Neural progenitor cell (in vitro differentiated cells): ENCODE results near the gene DGLUCY. TPM values are rescaled to one million over a fixed set of nuclear protein-coding genes. Genes with fewer than 3 reads are reported as not detected.

Source experiments
- DNase-seq: peaks from one replicate; pipeline ENCODE4 v3.0.0-alpha.2; 2016; ENCODE audit warnings: low spot score
- H2AFZ ChIP-seq: fragments of 200-600 bp; sonication (generic); replicated peaks from 2 replicates; pipeline ENCODE4 v1.6.1; 2016; ENCODE audit warnings: antibody characterized with exemption
- H3F3A ChIP-seq: fragments of 200-600 bp; sonication (generic); 2 replicates; pipeline ENCODE4 v1.6.1; 2016; ENCODE audit warnings: antibody characterized with exemption, low read depth
- H3K27ac ChIP-seq: fragments of 200-600 bp; sonication (generic); 2 replicates; pipeline ENCODE4 v1.5.1; 2016; ENCODE audit warnings: mild to moderate bottlenecking
- H3K27me3 ChIP-seq: fragments of 200-600 bp; sonication (generic); 2 replicates; pipeline ENCODE4 v1.6.1; 2016; ENCODE audit warnings: mild to moderate bottlenecking, moderate library complexity
- H3K36me3 ChIP-seq: fragments of 200-600 bp; sonication (generic); 2 replicates; pipeline ENCODE4 v1.5.1; 2016
- H3K4me1 ChIP-seq: fragments of 200-600 bp; sonication (generic); 2 replicates; pipeline ENCODE4 v1.6.1; 2016; ENCODE audit warnings: mixed run types
- H3K4me2 ChIP-seq: fragments of 200-600 bp; sonication (generic); 2 replicates; pipeline ENCODE4 v1.6.1; 2016
- H3K4me3 ChIP-seq: fragments of 200-600 bp; sonication (generic); 2 replicates; pipeline ENCODE4 v1.5.1; 2016
- H3K79me2 ChIP-seq: fragments of 200-600 bp; sonication (generic); 2 replicates; pipeline ENCODE4 v1.6.1; 2016; ENCODE audit warnings: low read depth
- H3K9ac ChIP-seq: fragments of 200-600 bp; sonication (generic); 2 replicates; pipeline ENCODE4 v1.6.1; 2016
- H3K9me3 ChIP-seq: fragments of 200-600 bp; sonication (generic); 2 replicates; pipeline ENCODE4 v1.5.1; 2016; ENCODE audit warnings: low read depth
- H4K20me1 ChIP-seq: fragments of 200-600 bp; sonication (generic); 2 replicates; pipeline ENCODE4 v1.6.1; 2016; ENCODE audit warnings: low read depth
- H3K27ac Mint-ChIP-seq: 3 replicates; pipeline ENCODE4 v1.8.0; 2021; ENCODE audit warnings: mixed read lengths
- H3K27me3 Mint-ChIP-seq: 2 replicates; pipeline ENCODE4 v1.8.0; 2022; ENCODE audit warnings: low read depth, mild to moderate bottlenecking, inconsistent platforms, moderate library complexity, mixed read lengths; ENCODE audit not compliant: insufficient read depth
- H3K36me3 Mint-ChIP-seq: 3 replicates; pipeline ENCODE4 v1.8.0; 2021; ENCODE audit warnings: mixed read lengths
- H3K4me1 Mint-ChIP-seq: 3 replicates; pipeline ENCODE4 v1.8.0; 2021; ENCODE audit warnings: mixed read lengths
- H3K4me3 Mint-ChIP-seq: 3 replicates; pipeline ENCODE4 v1.8.0; 2021; ENCODE audit warnings: mild to moderate bottlenecking, moderate library complexity, mixed read lengths
- H3K9me3 Mint-ChIP-seq: 3 replicates; pipeline ENCODE4 v1.8.0; 2020; ENCODE audit warnings: mixed read lengths
- EZH2 ChIP-seq: fragments of 200-600 bp; sonication (generic); IDR thresholded peaks from 2 replicates; pipeline ENCODE4 v1.6.1; 2017; ENCODE audit warnings: antibody characterized with exemption, mild to moderate bottlenecking, moderate library complexity
- EZH2phosphoT487 ChIP-seq: fragments of 200-600 bp; sonication (generic); IDR thresholded peaks from 2 replicates; pipeline ENCODE4 v1.6.1; 2017; ENCODE audit warnings: antibody characterized with exemption
- total RNA-seq: library from RNA; depleted of rRNA; stranded (reverse); fragments of >200 nt; gene quantifications from 2 replicates; pipeline ENCODE4 v1.2.3, GENCODE V29; 2015; ENCODE audit warnings: low replicate concordance
- TF ChIP-seq, protein P1 (sequence below): fragments of 200-600 bp; sonication (generic); IDR thresholded peaks from 2 replicates; pipeline ENCODE4 v1.5.1; 2017; ENCODE audit warnings: antibody characterized with exemption, mild to moderate bottlenecking

DGLUCY gene
- total RNA-seq, 1 donor from 2014 or later: 17.0 TPM

DNA sequence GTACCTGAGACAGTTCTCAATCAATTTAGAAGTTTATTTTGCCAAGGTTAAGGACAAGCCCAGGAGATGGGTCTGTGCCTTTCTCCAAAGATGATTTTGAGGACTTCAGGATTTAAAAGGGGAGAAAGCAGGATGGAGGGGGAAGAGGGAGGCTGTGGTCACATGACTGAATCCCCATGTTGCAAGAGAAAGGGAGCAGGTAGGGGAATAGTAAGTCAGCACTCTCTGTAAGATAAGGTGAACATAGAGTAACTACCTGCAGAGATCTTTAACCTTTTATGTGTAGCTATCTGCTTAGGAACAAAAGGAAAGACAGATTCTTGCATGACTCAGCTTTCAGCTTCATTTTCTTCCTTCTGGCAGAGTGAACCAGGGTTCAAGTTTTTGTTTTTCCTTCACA is 25.9 kb downstream of the DGLUCY start:
- Histone ChIP-seq H2AFZ (no peak overlapping the region), H3K4me3 (no peak overlapping the region), H3F3A (no peaks in the 10 kb centered on the region), H3K4me1 (peaks cover 5% of the 10 kb centered on the region), H3K4me2 (no peak overlapping the region), H3K9ac (no peak overlapping the region), H3K36me3 (no peaks in the 10 kb centered on the region), H3K9me3 (no peaks in the 10 kb centered on the region), H3K27ac (no peak overlapping the region), H3K27me3 (no peaks in the 10 kb centered on the region), H4K20me1 (no peaks in the 10 kb centered on the region), H3K79me2 (no peaks in the 10 kb centered on the region)
- Mint-ChIP-seq H3K27ac (no peak overlapping the region), H3K27me3 (no peaks in the 10 kb centered on the region), H3K9me3 (no peaks in the 10 kb centered on the region), H3K4me3 (no peak overlapping the region), H3K36me3 (no peaks in the 10 kb centered on the region), H3K4me1 (peaks cover 6% of the 10 kb centered on the region)
- TF ChIP-seq EZH2 (no peak), EZH2phosphoT487 (no peak)
- TF ChIP-seq, protein P1, sequence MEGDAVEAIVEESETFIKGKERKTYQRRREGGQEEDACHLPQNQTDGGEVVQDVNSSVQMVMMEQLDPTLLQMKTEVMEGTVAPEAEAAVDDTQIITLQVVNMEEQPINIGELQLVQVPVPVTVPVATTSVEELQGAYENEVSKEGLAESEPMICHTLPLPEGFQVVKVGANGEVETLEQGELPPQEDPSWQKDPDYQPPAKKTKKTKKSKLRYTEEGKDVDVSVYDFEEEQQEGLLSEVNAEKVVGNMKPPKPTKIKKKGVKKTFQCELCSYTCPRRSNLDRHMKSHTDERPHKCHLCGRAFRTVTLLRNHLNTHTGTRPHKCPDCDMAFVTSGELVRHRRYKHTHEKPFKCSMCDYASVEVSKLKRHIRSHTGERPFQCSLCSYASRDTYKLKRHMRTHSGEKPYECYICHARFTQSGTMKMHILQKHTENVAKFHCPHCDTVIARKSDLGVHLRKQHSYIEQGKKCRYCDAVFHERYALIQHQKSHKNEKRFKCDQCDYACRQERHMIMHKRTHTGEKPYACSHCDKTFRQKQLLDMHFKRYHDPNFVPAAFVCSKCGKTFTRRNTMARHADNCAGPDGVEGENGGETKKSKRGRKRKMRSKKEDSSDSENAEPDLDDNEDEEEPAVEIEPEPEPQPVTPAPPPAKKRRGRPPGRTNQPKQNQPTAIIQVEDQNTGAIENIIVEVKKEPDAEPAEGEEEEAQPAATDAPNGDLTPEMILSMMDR: no peak
- DNase-seq: no peak

DNA sequence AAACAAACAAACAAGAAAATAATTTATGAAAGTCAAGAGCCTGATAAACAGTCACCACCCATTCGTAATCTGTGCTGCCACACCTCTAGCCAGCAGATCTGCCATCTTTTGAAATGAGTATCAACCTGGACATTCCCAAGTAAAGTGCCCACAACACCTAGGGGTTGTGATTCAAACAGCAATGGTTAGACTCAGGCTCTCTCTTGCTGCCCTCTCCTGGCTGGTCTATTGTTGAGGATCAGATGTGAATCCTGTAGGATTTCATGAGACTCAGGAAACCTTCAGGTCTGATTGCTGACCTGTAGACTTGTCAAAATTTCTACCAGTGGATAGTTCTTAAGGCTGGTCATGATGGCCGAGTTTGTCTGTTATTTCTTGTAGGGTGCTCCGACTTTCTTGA is 26.8 kb downstream of the DGLUCY start:
- H3K27ac ChIP-seq: no peak overlapping the region
- no peak overlapping the region for H3K27ac Mint-ChIP-seq
- H3K4me3 ChIP-seq: no peak overlapping the region
- H3F3A ChIP-seq: no peaks in the 10 kb centered on the region
- peaks cover 7% of the 10 kb centered on the region for H3K4me1 Mint-ChIP-seq
- H3K9ac ChIP-seq: no peak overlapping the region
- no peaks in the 10 kb centered on the region for H3K9me3 Mint-ChIP-seq
- H2AFZ ChIP-seq: no peak overlapping the region
- H3K79me2 ChIP-seq: no peaks in the 10 kb centered on the region
- H3K36me3 ChIP-seq: no peaks in the 10 kb centered on the region
- H3K9me3 ChIP-seq: no peaks in the 10 kb centered on the region
- TF ChIP-seq EZH2 (no peak), EZH2phosphoT487 (no peak)
- TF ChIP-seq, protein P1: peak; percentile 69
- no peak overlapping the region for H3K4me3 Mint-ChIP-seq
- DNase-seq: peak; percentile 69
- H3K4me1 ChIP-seq: peaks cover 5% of the 10 kb centered on the region
- no peak overlapping the region for H3K4me2 ChIP-seq
- H3K27me3 ChIP-seq: no peaks in the 10 kb centered on the region
- H3K36me3 Mint-ChIP-seq: no peaks in the 10 kb centered on the region
- no peaks in the 10 kb centered on the region for H3K27me3 Mint-ChIP-seq
- no peaks in the 10 kb centered on the region for H4K20me1 ChIP-seq

DNA sequence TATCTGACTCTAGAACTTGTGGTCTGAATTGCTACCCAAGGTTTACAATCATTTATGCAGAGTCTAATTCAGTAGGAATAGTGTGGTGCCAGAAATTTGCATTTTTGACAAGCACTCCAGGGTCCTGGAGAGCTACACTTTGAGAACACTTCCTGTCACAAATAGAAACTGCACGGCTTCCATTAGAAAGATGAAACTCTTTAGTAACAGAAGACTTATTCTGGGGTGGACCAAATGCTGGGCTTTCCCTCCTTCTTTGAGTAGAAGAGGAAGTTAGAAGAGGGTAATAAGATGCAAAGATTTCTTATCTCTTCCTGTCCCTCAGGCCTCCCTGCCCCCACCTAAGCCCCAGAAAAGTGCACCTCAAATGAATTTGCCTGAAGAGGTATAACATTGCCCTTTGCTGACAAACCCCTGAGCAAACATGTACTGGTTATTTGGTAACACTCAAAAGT is 28.4 kb downstream of the DGLUCY start:
- Histone ChIP-seq H3K27me3 (no peaks in the 10 kb centered on the region), H3K27ac (no peak overlapping the region), H3K4me1 (peaks cover 5% of the 10 kb centered on the region), H3K36me3 (no peaks in the 10 kb centered on the region), H3K4me2 (no peak overlapping the region), H3K9me3 (no peaks in the 10 kb centered on the region), H3K4me3 (no peak overlapping the region), H3F3A (no peaks in the 10 kb centered on the region), H3K79me2 (no peaks in the 10 kb centered on the region), H2AFZ (no peak overlapping the region), H4K20me1 (no peaks in the 10 kb centered on the region), H3K9ac (no peak overlapping the region)
- H3K27ac Mint-ChIP-seq: no peak overlapping the region
- H3K36me3 Mint-ChIP-seq: no peaks in the 10 kb centered on the region
- DNase-seq: no peak
- no peak for TF ChIP-seq EZH2
- TF ChIP-seq, protein P1: no peak
- no peak for TF ChIP-seq EZH2phosphoT487
- H3K27me3 Mint-ChIP-seq: no peaks in the 10 kb centered on the region
- H3K4me1 Mint-ChIP-seq: peaks cover 7% of the 10 kb centered on the region
- H3K9me3 Mint-ChIP-seq: no peaks in the 10 kb centered on the region
- H3K4me3 Mint-ChIP-seq: no peak overlapping the region
